Measurements from ENCODE around the gene CKAP2L. TPM values are rescaled to one million over a fixed set of nuclear protein-coding genes. Genes with fewer than 3 reads are reported as not detected.

Gene CKAP2L
- total and polyA plus RNA-seq, 2 experiments from 2014 or later, result 16.2 to 30.2 TPM

GRCh38 chr2:112773556-112773955 lies 9.1 kb upstream of the CKAP2L start:
- no peak for DNase-seq (ENCODE audit: low spot score)
- Mint-ChIP-seq H3K27me3 (ENCODE audit: insufficient read depth, low read depth, poor library complexity) (no peaks in the 10 kb centered on the region), H3K27ac (no peak overlapping the region), H3K9me3 (no peaks in the 10 kb centered on the region), H3K4me3 (no peak overlapping the region), H3K36me3 (ENCODE audit: low read depth) (no peaks in the 10 kb centered on the region), H3K4me1 (peaks cover 3% of the 10 kb centered on the region; the same call in 2 of the 3 replicates)
- H3K36me3 ChIP-seq (ENCODE audit: insufficient read depth), result no peaks in the 10 kb centered on the region
- H3F3A ChIP-seq (replicated peaks; ENCODE audit: low read depth), result no peaks in the 10 kb centered on the region
- no peaks in the 10 kb centered on the region for H3K79me2 ChIP-seq (replicated peaks; ENCODE audit: insufficient read depth)
- no peak overlapping the region for H3K4me2 ChIP-seq
- TF ChIP-seq ZNF331 (CRISPR knock-in tag; IDR thresholded peaks at IDR 0.05; ENCODE audit: low read depth) (no peak), NANOG (IDR thresholded peaks at IDR 0.05; ENCODE audit: borderline replicate concordance) (no peak), EZH2 (IDR thresholded peaks at IDR 0.05; ENCODE audit: low read depth, unreplicated experiment) (no peak), EZH2phosphoT487 (IDR thresholded peaks at IDR 0.05; ENCODE audit: unreplicated experiment) (no peak), JUNB (IDR thresholded peaks at IDR 0.05; ENCODE audit: unreplicated experiment) (no peak), STAT1 (IDR thresholded peaks at IDR 0.05; ENCODE audit: unreplicated experiment) (no peak), ZNF114 (CRISPR knock-in tag; IDR thresholded peaks at IDR 0.05) (no peak)
- no peaks in the 10 kb centered on the region for H3K4me1 ChIP-seq (ENCODE audit: insufficient read depth)
- ATAC-seq, result no peak
- H4K20me1 ChIP-seq (replicated peaks; ENCODE audit: insufficient read depth), result no peaks in the 10 kb centered on the region
- no peak overlapping the region for H3K4me3 ChIP-seq
- no peak overlapping the region for H3K27ac ChIP-seq (ENCODE audit: low read depth)
- H2AFZ ChIP-seq, result no peak overlapping the region
- H3K27me3 ChIP-seq (ENCODE audit: insufficient read depth), result no peaks in the 10 kb centered on the region
- H3K9me2 ChIP-seq (ENCODE audit: insufficient read depth), result no peaks in the 10 kb centered on the region

- Histone ChIP-seq H3K4me3 (no peak overlapping the region), H3F3A (replicated peaks; ENCODE audit: low read depth) (no peaks in the 10 kb centered on the region), H3K79me2 (replicated peaks; ENCODE audit: insufficient read depth) (no peaks in the 10 kb centered on the region), H4K20me1 (replicated peaks; ENCODE audit: insufficient read depth) (no peaks in the 10 kb centered on the region), H3K36me3 (ENCODE audit: insufficient read depth) (no peaks in the 10 kb centered on the region), H2AFZ (no peak overlapping the region), H3K27ac (ENCODE audit: low read depth) (no peak overlapping the region), H3K4me1 (ENCODE audit: insufficient read depth) (no peaks in the 10 kb centered on the region), H3K9me2 (ENCODE audit: insufficient read depth) (no peaks in the 10 kb centered on the region), H3K27me3 (ENCODE audit: insufficient read depth) (no peaks in the 10 kb centered on the region), H3K4me2 (no peak overlapping the region)
- no peak overlapping the region for H3K4me3 Mint-ChIP-seq
- H3K36me3 Mint-ChIP-seq (ENCODE audit: low read depth), result no peaks in the 10 kb centered on the region
- ATAC-seq (no peak), DNase-seq (ENCODE audit: low spot score) (no peak)
- no peaks in the 10 kb centered on the region for H3K27me3 Mint-ChIP-seq (ENCODE audit: insufficient read depth, low read depth, poor library complexity)
- peaks cover 3% of the 10 kb centered on the region; the same call in 2 of the 3 replicates for H3K4me1 Mint-ChIP-seq
- H3K9me3 Mint-ChIP-seq, result no peaks in the 10 kb centered on the region
- no peak overlapping the region for H3K27ac Mint-ChIP-seq
- no peak for TF ChIP-seq ZNF114 (CRISPR knock-in tag; IDR thresholded peaks at IDR 0.05)
- no peak for TF ChIP-seq EZH2 (IDR thresholded peaks at IDR 0.05; ENCODE audit: low read depth, unreplicated experiment)
- TF ChIP-seq POLR2AphosphoS5 (IDR thresholded peaks at IDR 0.05; ENCODE audit: low read depth), result no peak
- no peak for TF ChIP-seq CTCF (conservative IDR thresholded peaks at IDR 0.05; ENCODE audit: low read depth in 2 of 2)
- TF ChIP-seq ZNF462 (CRISPR knock-in tag; IDR thresholded peaks at IDR 0.05), result no peak
- no peak for TF ChIP-seq REST (IDR thresholded peaks at IDR 0.05; ENCODE audit: unreplicated experiment)
- no peak for TF ChIP-seq JUNB (IDR thresholded peaks at IDR 0.05; ENCODE audit: unreplicated experiment)
Measured at GRCh38 chr2:112772911-112773475, 8.6 kb upstream of the CKAP2L start.

All from GM23338 (cell line).